Measurements from ENCODE around the gene PITX2.
"Not testable (repeated sequence)": the region's sequence is repeated elsewhere in the genome, so short reads cannot be mapped to it uniquely, and the experiment has no call there.

The PITX2 gene

GRCh38 chr4:110610940-110611831 lies 11.7 kb downstream of the PITX2 start:
- no peak for DNase-seq (ENCODE audit: low spot score)

GRCh38 chr4:110610620-110610939 lies 12.3 kb downstream of the PITX2 start:
- no peak for DNase-seq (ENCODE audit: low spot score)

GRCh38 chr4:110609044-110609750 lies 13.7 kb downstream of the PITX2 start:
- DNase-seq (ENCODE audit: low spot score): no peak

- no peak for DNase-seq (ENCODE audit: low spot score)
Measured at GRCh38 chr4:110605077-110605476, 17.8 kb downstream of the PITX2 start.

GRCh38 chr4:110602061-110602460 lies 20.8 kb downstream of the PITX2 start:
- DNase-seq (ENCODE audit: low spot score): no peak

GRCh38 chr4:110597582-110597981 lies 25.3 kb downstream of the PITX2 start:
- DNase-seq (ENCODE audit: low spot score): no peak

- no peak for DNase-seq (ENCODE audit: low spot score)
Measured at GRCh38 chr4:110596431-110596830, 26.4 kb downstream of the PITX2 start.

GRCh38 chr4:110595583-110595982 lies 27.3 kb downstream of the PITX2 start:
- DNase-seq (ENCODE audit: low spot score): no peak

GRCh38 chr4:110589297-110589696 lies 33.6 kb downstream of the PITX2 start:
- no peak for DNase-seq (ENCODE audit: low spot score)

- DNase-seq (ENCODE audit: low spot score): no peak
Measured at GRCh38 chr4:110587666-110588285, 35.1 kb downstream of the PITX2 start.

GRCh38 chr4:110586131-110586850 lies 36.6 kb downstream of the PITX2 start:
- DNase-seq (ENCODE audit: low spot score): peak; percentile 75

GRCh38 chr4:110576696-110577095 lies 46.2 kb downstream of the PITX2 start:
- DNase-seq (ENCODE audit: low spot score): not testable (repeated sequence)
